B cell (primary cell): ENCODE results near the gene SCRN2. TPM values are rescaled to one million over a fixed set of nuclear protein-coding genes. Genes with fewer than 3 reads are reported as not detected.

ENCODE experiments used
- ATAC-seq: fragments of 200-7000 bp; cut with Tn5 transposase; one replicate; pipeline ENCODE4 v1.10.0; 2021; ENCODE audit warnings: low read depth, mild to moderate bottlenecking, moderate number of reproducible peaks, moderate library complexity
- CTCF ChIA-PET: fragments of 350-600 bp; sonication (Branson Sonifier 250); formaldehyde crosslinking; loops from one replicate; lab custom pipeline; 2021; ENCODE audit warnings: antibody characterized with exemption, inconsistent platforms; lab: Charles Lee
- POLR2A ChIA-PET: fragments of 350-600 bp; sonication (Branson Sonifier 250); formaldehyde crosslinking; loops from one replicate; lab custom pipeline; 2021; ENCODE audit warnings: antibody characterized with exemption; lab: Charles Lee
- DNase-seq: peaks from one replicate; pipeline ENCODE4 v3.0.0; 2013
- H2AFZ ChIP-seq: 2 replicates; pipeline ENCODE4 v1.6.1; 2012; ENCODE audit warnings: mild to moderate bottlenecking, low read depth, low read length; ENCODE audit not compliant: insufficient read depth, poor library complexity, severe bottlenecking
- H3K27ac ChIP-seq, 2 donors: 1 replicate in 1 of 2; 2 replicates in 1 of 2; pipeline ENCODE4 v1.5.1; 2012 to 2013; ENCODE audit warnings: low read length in 2 of 2, mild to moderate bottlenecking in 2 of 2, moderate library complexity in 1 of 2
- H3K27me3 ChIP-seq, 4 experiments: fragments of 200-600 bp in 1 of 4; sonication (generic) in 1 of 4; replicated peaks in 1 of 4; 1 replicate in 2 of 4; 2 replicates in 2 of 4; pipeline versions ENCODE4 v1.6.1 to v1.7.0; 2013 to 2016; ENCODE audit warnings: low read length in 3 of 4, mild to moderate bottlenecking in 2 of 4, mixed read lengths in 1 of 4, moderate library complexity in 1 of 4; ENCODE audit not compliant: insufficient read depth in 4 of 4, control insufficient read depth in 3 of 4; ENCODE audit errors: control extremely low read depth in 1 of 4
- H3K36me3 ChIP-seq, 2 experiments: replicated peaks in 1 of 2; 1 replicate in 1 of 2; 2 replicates in 1 of 2; pipeline versions ENCODE4 v1.6.1 to v1.7.1; 2013; ENCODE audit warnings: low read length in 1 of 2; ENCODE audit not compliant: insufficient read depth in 2 of 2, control insufficient read depth in 1 of 2; ENCODE audit errors: control extremely low read depth in 1 of 2, extremely low read depth in 1 of 2
- H3K4me1 ChIP-seq, 2 donors: fragments of 200-600 bp in 1 of 2; sonication (generic) in 1 of 2; 1 replicate in 1 of 2; 2 replicates in 1 of 2; pipeline versions ENCODE4 v1.5.1 to v1.6.1; 2013 to 2017; ENCODE audit warnings: low read length in 2 of 2; ENCODE audit not compliant: control insufficient read depth in 2 of 2, insufficient read depth in 2 of 2
- H3K4me2 ChIP-seq: replicated peaks from 2 replicates; pipeline ENCODE3; 2012; ENCODE audit warnings: mild to moderate bottlenecking, low read depth, low read length; ENCODE audit not compliant: poor library complexity, severe bottlenecking
- H3K4me3 ChIP-seq, 5 experiments: fragments of 200-600 bp in 1 of 5; sonication (generic) in 1 of 5; 1 replicate in 3 of 5; 2 replicates in 2 of 5; pipeline versions ENCODE4 v1.5.1 to v1.7.0; 2011 to 2016; ENCODE audit warnings: low read length in 4 of 5, mild to moderate bottlenecking in 4 of 5, low read depth in 2 of 5, control low read depth in 1 of 5, moderate library complexity in 1 of 5; ENCODE audit not compliant: insufficient read depth in 1 of 5; ENCODE audit errors: control extremely low read depth in 1 of 5, extremely low read depth in 1 of 5
- H3K79me2 ChIP-seq: fragments of 200-600 bp; sonication (generic); one replicate; pipeline ENCODE4 v1.6.0; 2016; ENCODE audit warnings: low read length; ENCODE audit not compliant: control insufficient read depth, insufficient read depth
- H3K9ac ChIP-seq: fragments of 200-600 bp; sonication (generic); 2 replicates; pipeline ENCODE4 v1.6.1; 2017; ENCODE audit warnings: mild to moderate bottlenecking, low read length, moderate library complexity
- H3K9me3 ChIP-seq, 3 donors: one replicate each; pipeline versions ENCODE4 v1.6.1 to v1.7.1; 2013; ENCODE audit warnings: low read length in 2 of 3; ENCODE audit not compliant: control insufficient read depth in 2 of 3, insufficient read depth in 1 of 3; ENCODE audit errors: control extremely low read depth in 1 of 3
- H4K20me1 ChIP-seq: 2 replicates; pipeline ENCODE4 v1.6.0; 2012; ENCODE audit warnings: mild to moderate bottlenecking, low read length; ENCODE audit not compliant: insufficient read depth, control insufficient read depth, poor library complexity, severe bottlenecking
- H3K27ac Mint-ChIP-seq: one replicate; pipeline ENCODE4 v1.8.0; 2021; ENCODE audit warnings: mixed read lengths
- H3K27me3 Mint-ChIP-seq: one replicate; pipeline ENCODE4 v1.8.0; 2021; ENCODE audit warnings: mixed read lengths
- H3K4me1 Mint-ChIP-seq: one replicate; pipeline ENCODE4 v1.8.0; 2021; ENCODE audit warnings: mixed read lengths
- H3K4me3 Mint-ChIP-seq: one replicate; pipeline ENCODE4 v1.8.0; 2021; ENCODE audit warnings: mixed read lengths
- H3K9me3 Mint-ChIP-seq: one replicate; pipeline ENCODE4 v1.8.0; 2022; ENCODE audit warnings: mixed read lengths; ENCODE audit not compliant: insufficient read depth
- EZH2 ChIP-seq: IDR thresholded peaks from 2 replicates; pipeline ENCODE4 v1.6.1; 2012; ENCODE audit warnings: borderline replicate concordance, low read depth, mild to moderate bottlenecking, moderate library complexity, low read length; ENCODE audit not compliant: insufficient read depth, poor library complexity, severe bottlenecking
- WGBS: methylation state at CpG from one replicate; pipeline ENCODE4 v1.1.5; 2013; ENCODE audit warnings: missing lambda C conversion rate; ENCODE audit not compliant: insufficient coverage; 5-methylcytosine and 5-hydroxymethylcytosine counted together
- intact Hi-C: fragments of 100-400 bp; cut with micrococcal nuclease; formaldehyde crosslinking; loops from one replicate; pipeline ENCODE4 v1.10.0; 2022
- polyA plus RNA-seq: library from polyadenylated mRNA; depleted of rRNA; stranded (reverse); fragments of >200 nt; gene quantifications from 2 replicates; pipeline ENCODE4 v1.2.3, GENCODE V29; 2012
- total RNA-seq, 2 donors: library from RNA; stranded (reverse); fragments of 120-200 nt in 1 of 2; gene quantifications; 1 replicate in 1 of 2; 2 replicates in 1 of 2; pipeline versions ENCODE4 v1.2.3 to v1.2.4, GENCODE V29; 2013 to 2022
- TF ChIP-seq, protein P1 (sequence below): fragments of 200-600 bp; IDR thresholded peaks from one replicate; pipeline ENCODE4 v1.8.0; 2022; ENCODE audit warnings: antibody characterized with exemption, mild to moderate bottlenecking

Gene SCRN2
- total and polyA plus RNA-seq, 2 donors (not counting 1 experiment from before 2014, with no cell fraction given), result 47.8 to 71.9 TPM

DNA sequence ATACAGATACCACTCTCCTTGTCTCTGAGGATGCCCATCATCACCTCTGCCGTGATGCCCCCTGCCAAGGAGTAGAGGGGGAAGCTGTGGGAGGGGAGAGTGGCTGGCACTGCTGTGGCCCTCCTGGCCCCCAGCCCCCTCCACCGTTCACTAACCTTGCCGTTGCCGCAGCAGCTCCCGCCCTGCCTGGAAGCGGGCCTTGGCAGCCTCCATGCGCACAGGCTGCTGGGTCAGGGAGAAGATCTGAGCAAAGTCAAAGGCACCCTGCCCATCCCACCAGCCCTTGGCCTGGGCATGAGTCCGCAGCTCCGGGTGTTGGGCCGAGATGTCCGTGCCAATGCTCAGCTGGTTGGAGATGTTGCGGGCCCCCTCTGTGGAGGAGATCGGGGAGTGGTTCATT is 2.4 kb downstream of the SCRN2 start:
- no peaks in the 10 kb centered on the region for H4K20me1 ChIP-seq
- no peak overlapping the region for H3K4me2 ChIP-seq
- H3K9ac ChIP-seq, result no peak overlapping the region
- peaks cover 9 to 18% of the 10 kb centered on the region in 2 donors for H3K4me1 ChIP-seq
- H3K4me3 ChIP-seq, result no peak overlapping the region
- no peak for TF ChIP-seq EZH2
- TF ChIP-seq, protein P1, sequence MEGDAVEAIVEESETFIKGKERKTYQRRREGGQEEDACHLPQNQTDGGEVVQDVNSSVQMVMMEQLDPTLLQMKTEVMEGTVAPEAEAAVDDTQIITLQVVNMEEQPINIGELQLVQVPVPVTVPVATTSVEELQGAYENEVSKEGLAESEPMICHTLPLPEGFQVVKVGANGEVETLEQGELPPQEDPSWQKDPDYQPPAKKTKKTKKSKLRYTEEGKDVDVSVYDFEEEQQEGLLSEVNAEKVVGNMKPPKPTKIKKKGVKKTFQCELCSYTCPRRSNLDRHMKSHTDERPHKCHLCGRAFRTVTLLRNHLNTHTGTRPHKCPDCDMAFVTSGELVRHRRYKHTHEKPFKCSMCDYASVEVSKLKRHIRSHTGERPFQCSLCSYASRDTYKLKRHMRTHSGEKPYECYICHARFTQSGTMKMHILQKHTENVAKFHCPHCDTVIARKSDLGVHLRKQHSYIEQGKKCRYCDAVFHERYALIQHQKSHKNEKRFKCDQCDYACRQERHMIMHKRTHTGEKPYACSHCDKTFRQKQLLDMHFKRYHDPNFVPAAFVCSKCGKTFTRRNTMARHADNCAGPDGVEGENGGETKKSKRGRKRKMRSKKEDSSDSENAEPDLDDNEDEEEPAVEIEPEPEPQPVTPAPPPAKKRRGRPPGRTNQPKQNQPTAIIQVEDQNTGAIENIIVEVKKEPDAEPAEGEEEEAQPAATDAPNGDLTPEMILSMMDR, result no peak
- ChIA-PET POLR2A (no interaction called here), CTCF (interaction anchor here (19.9 kb wide), 1 partner anchor 50 kb away, joined by 436 read pairs; the partner anchor contains the start of gene SP2)
- Mint-ChIP-seq H3K4me1 (peaks cover 26% of the 10 kb centered on the region), H3K9me3 (no peaks in the 10 kb centered on the region), H3K4me3 (peak overlapping the region; percentile 47), H3K27me3 (peaks cover 3% of the 10 kb centered on the region), H3K27ac (no peak overlapping the region)
- intact Hi-C loops, result no loop called here
- no peaks in the 10 kb centered on the region for H3K9me3 ChIP-seq
- DNase-seq (no peak), ATAC-seq (no peak)
- no peak overlapping the region for H2AFZ ChIP-seq
- no peak overlapping the region for H3K27ac ChIP-seq
- no peaks in the 10 kb centered on the region for H3K27me3 ChIP-seq
- peaks cover 11% of the 10 kb centered on the region for H3K79me2 ChIP-seq
- peaks cover 0 to 15% of the 10 kb centered on the region in 2 experiments for H3K36me3 ChIP-seq
- 98% methylated on average over 8 of the region's 13 CpGs for WGBS

DNA sequence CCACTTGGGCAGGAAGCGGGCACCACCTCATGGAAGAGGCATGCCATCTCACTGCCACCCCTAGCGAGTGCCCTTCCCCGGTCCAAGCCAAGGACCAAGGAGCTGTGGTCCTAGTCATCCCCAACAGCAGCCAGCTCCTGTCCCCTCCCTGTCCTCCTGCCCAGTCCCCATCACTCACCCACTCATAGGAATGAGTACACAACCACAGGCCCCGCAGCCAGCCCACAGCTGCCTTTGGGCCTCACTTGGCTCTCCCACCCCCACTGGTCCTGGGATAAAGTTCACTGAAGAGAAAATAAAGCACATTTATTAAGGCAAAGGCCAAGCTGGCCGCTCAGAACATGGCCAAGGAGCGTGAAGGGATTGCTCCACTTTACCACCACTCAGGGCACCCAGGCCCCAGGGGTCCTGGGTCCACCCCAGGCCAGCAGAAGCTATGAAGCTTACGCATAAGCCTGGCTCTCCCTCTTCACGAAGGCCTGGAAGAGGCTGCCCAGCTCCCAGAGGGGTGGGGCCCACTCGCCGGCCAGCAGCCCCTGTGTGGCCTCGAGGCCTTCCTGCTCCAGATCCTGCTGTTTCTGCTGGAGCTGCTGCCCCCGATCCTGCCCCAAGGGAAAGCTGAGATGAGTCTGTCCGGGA is 3.6 kb downstream of the SCRN2 start:
- Histone ChIP-seq H3K79me2 (peaks cover 11% of the 10 kb centered on the region), H3K27ac (no peak overlapping the region), H3K4me1 (peaks cover 9 to 18% of the 10 kb centered on the region in 2 donors), H3K27me3 (no peaks in the 10 kb centered on the region), H4K20me1 (no peaks in the 10 kb centered on the region), H3K4me3 (no peak overlapping the region), H2AFZ (no peak overlapping the region), H3K4me2 (no peak overlapping the region), H3K36me3 (peaks cover 0 to 15% of the 10 kb centered on the region in 2 experiments), H3K9ac (no peak overlapping the region), H3K9me3 (no peaks in the 10 kb centered on the region)
- no peak for TF ChIP-seq EZH2
- TF ChIP-seq, protein P1, result no peak
- Mint-ChIP-seq H3K27ac (no peak overlapping the region), H3K4me3 (no peak overlapping the region), H3K27me3 (no peaks in the 10 kb centered on the region), H3K4me1 (peaks cover 22% of the 10 kb centered on the region), H3K9me3 (no peaks in the 10 kb centered on the region)
- DNase-seq (no peak), ATAC-seq (no peak)
- ChIA-PET CTCF (interaction anchor here (19.9 kb wide), 1 partner anchor 51 kb away, joined by 436 read pairs; the partner anchor contains the start of gene SP2), POLR2A (interaction anchor here (0.7 kb wide), 1 partner anchor 58 kb away, joined by 3 read pairs; the partner anchor contains the start of gene SP2)
- intact Hi-C loops, result no loop called here
- WGBS, result 96% methylated on average over 12 of the region's 13 CpGs
